ENCODE data around the gene SLC7A14.
A peak's percentile ranks its signal among the peaks of the same experiment; 100 is the strongest.

Gene SLC7A14

DNA sequence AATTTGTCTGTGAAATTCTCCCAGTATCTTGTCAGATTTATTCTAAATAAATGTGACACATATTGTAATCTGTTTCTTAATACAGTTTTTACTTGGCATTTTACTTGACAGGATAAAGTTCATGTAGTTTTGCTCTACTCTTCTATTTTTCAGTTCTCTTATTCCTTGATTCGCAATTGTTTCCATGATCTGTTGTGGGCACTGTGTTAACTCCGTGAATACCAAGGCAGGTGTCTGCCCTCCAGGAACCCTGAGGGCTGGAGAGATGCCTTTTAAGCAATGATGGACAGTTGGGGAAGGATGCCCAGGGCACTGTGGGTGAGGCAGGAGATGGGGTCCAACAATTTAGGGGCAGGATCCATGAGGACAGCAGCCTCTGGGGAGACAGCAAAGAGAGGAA is 164.1 kb downstream of the SLC7A14 start:
- no peak for DNase-seq

- no peak for DNase-seq
These were observed 164.7 kb downstream of the SLC7A14 start for GRCh38 chr3:170421111-170421641.

DNA sequence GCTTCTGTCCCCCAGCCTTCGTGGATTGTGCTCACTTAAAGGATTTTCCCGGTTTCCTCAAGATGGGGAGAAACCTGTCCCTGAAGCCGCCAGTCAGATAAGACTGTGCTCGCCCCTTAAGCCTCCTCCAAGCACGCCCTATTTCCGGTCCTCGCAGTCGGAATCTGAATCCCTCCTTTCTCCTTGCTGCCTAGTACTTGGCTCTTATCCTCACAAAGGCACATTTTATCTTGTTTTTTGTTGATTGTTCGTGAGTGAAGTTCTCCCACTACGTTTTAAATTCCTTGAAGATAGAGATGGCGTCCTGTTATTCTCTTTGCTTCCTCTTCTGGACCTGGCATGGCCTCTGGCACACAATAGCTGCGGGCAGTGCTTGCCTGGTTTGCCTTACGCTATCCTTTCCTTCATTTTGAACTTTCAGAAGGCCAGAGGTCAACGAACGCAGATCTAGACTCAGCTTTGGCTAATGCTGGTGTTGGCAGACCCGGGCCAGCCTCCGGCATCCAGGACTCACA is 165.5 kb downstream of the SLC7A14 start:
- no peak for DNase-seq

DNA sequence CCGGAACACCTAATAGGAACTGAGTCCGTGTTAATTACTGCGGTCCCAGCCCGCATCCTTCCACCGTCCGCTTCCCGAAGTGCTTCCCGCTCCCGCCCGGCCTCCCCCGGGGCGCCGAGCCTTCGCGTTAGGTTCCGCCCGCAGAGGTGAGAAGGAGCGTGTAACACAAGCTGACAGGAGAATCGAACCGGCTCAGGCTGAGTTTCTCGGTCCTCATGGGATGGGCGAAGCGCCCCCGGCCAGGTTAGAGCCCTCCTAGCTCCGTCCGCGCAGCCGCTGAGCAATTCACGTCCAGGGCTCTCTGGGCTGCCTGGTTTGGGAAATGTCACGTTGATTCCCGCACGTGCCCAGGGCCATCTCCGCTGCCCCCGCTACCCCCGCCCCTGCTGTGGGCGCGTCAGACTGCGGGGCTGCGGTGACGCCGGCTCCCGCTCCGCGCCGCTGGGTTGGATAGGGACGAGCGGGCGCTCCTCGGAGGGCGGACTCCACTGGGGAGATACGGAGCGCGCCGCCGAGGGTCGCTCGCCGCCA is 166.3 kb downstream of the SLC7A14 start:
- DNase-seq = no peak

GRCh38 chr3:170418422-170419398 is 167.2 kb downstream of the SLC7A14 start, which contains the start of gene CLDN11:
TSS of gene CLDN11 (plus strand) at chr3:170418868. CDS start at chr3:170419067, 199 bp downstream.
- peak in 1 of 2 experiments; percentile 38 for DNase-seq

GRCh38 chr3:170417090-170417489 is 168.8 kb downstream of the SLC7A14 start:
- no peak for DNase-seq

- DNase-seq = peak; percentile 19 to 23
These were observed 171.6 kb downstream of the SLC7A14 start for GRCh38 chr3:170414202-170414663.

- DNase-seq = no peak
These were observed 172.6 kb downstream of the SLC7A14 start for GRCh38 chr3:170413291-170413690.

DNA sequence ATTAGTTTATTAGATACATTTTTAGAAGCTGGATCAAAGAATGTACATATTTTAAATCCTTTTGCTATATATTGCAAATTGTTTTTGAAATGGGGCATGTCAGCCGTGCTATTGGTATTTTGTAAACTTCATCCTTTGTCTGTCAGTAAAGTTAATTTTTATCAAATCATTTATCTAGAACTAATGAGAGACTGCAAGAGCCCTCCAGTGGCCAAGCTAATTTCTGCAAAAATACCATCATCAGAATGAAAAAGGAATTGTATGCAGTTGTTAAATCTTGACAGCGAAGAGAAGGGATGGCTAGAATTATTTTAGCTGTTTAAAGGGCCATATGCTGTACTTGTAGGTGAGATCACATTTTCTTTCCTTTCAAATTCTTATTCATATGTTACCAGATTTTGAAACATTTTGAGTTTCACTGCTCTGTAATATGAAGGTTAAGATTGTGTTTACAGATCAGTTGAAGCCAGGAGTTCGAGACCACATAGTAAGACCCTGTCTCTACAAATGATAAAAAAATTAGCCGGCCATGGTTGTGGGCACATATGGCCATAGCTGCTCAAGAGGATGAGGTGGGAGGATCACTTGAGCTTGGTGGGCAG is 175.3 kb downstream of the SLC7A14 start:
- no peak for DNase-seq

Measured in NCI-H1930 (cell line).